Endothelial cell of umbilical vein (primary cell): Measurements from ENCODE around the gene MUC5AC. TPM values are rescaled to one million over a fixed set of nuclear protein-coding genes. Genes with fewer than 3 reads are reported as not detected.

Source experiments
- BruUV-seq: library from RNA; stranded (reverse); fragments of 400-500 nt; replicated peaks from 2 replicates; lab custom pipeline; 2021; lab: Mats Ljungman, UMichigan
- CTCF ChIA-PET: fragments of 300-600, 350-600 bp; sonication (Branson Sonifier 250); formaldehyde crosslinking; loops from one replicate; lab custom pipeline; 2021; ENCODE audit warnings: antibody characterized with exemption, inconsistent platforms; lab: Charles Lee
- POLR2A ChIA-PET: fragments of 300-600, 350-600 bp; sonication (Branson Sonifier 250); formaldehyde crosslinking; loops from one replicate; lab custom pipeline; 2021; ENCODE audit warnings: antibody characterized with exemption, inconsistent platforms; lab: Charles Lee
- DNase-seq: peaks from one replicate; pipeline ENCODE4 v3.0.0-alpha.2; 2011; ENCODE audit warnings: low read depth, low spot score
- FAIRE-seq: peaks from 2 replicates; lab custom pipeline; 2011; peaks lifted over from hg19 to GRCh38; lab: Jason Lieb, UNC
- H2AFZ ChIP-seq: 2 replicates; pipeline ENCODE4 v1.6.0; 2012; ENCODE audit warnings: low read depth, low read length, control low read depth, inconsistent platforms
- H3K27ac ChIP-seq: 2 replicates; pipeline ENCODE4 v1.5.1; 2011; ENCODE audit warnings: low read depth, mild to moderate bottlenecking, control low read depth, low read length, moderate library complexity; ENCODE audit not compliant: insufficient read depth
- H3K27me3 ChIP-seq, 2 experiments: 2 replicates each; pipeline versions ENCODE4 v1.6.0 to v1.6.1; 2011; ENCODE audit warnings: low read length in 2 of 2, mixed read lengths in 1 of 2; ENCODE audit not compliant: control insufficient read depth in 2 of 2, insufficient read depth in 2 of 2
- H3K36me3 ChIP-seq, 2 experiments: 2 replicates in 1 of 2; 3 replicates in 1 of 2; pipeline ENCODE4 v1.5.1; 2011; ENCODE audit warnings: low read length in 2 of 2, mild to moderate bottlenecking in 1 of 2, moderate library complexity in 1 of 2; ENCODE audit not compliant: control insufficient read depth in 2 of 2, insufficient read depth in 2 of 2; ENCODE audit errors: extremely low read depth in 1 of 2
- H3K4me1 ChIP-seq: 3 replicates; pipeline ENCODE4 v1.5.1; 2011; ENCODE audit warnings: mild to moderate bottlenecking, low read length; ENCODE audit not compliant: control insufficient read depth, insufficient read depth; ENCODE audit errors: extremely low read depth
- H3K4me2 ChIP-seq: 2 replicates; pipeline ENCODE4 v1.6.1; 2011; ENCODE audit warnings: low read length, control low read depth, mixed read lengths; ENCODE audit not compliant: insufficient read depth
- H3K4me3 ChIP-seq, 3 experiments: fragments of 200-600 bp in 1 of 3; sonication (generic), shearing (Covaris generic) in 1 of 3; replicated peaks in 1 of 3; 2 replicates each; pipeline ENCODE4 v1.5.1; 2011 to 2016; ENCODE audit warnings: control low read depth in 3 of 3, low read length in 3 of 3, mild to moderate bottlenecking in 2 of 3, inconsistent platforms in 1 of 3, low read depth in 1 of 3, moderate library complexity in 1 of 3; ENCODE audit not compliant: insufficient read depth in 1 of 3
- H3K79me2 ChIP-seq: 2 replicates; pipeline ENCODE4 v1.6.0; 2012; ENCODE audit warnings: low read length, inconsistent platforms; ENCODE audit not compliant: control insufficient read depth, insufficient read depth
- H3K9ac ChIP-seq: replicated peaks from 2 replicates; pipeline ENCODE3; 2011; ENCODE audit warnings: low read length, control low read depth; ENCODE audit not compliant: insufficient read depth; ENCODE audit errors: extremely low read depth
- H3K9me1 ChIP-seq: replicated peaks from 3 replicates; pipeline ENCODE4 v1.6.0; 2011; ENCODE audit warnings: mild to moderate bottlenecking, low read length; ENCODE audit not compliant: control insufficient read depth, insufficient read depth; ENCODE audit errors: extremely low read depth
- H3K9me3 ChIP-seq: replicated peaks from 2 replicates; pipeline ENCODE4 v1.5.1; 2012; ENCODE audit warnings: low read length, inconsistent platforms; ENCODE audit not compliant: control insufficient read depth, insufficient read depth
- H4K20me1 ChIP-seq: replicated peaks from 2 replicates; pipeline ENCODE3; 2011; ENCODE audit warnings: mild to moderate bottlenecking, low read length; ENCODE audit not compliant: control insufficient read depth, insufficient read depth; ENCODE audit errors: extremely low read depth
- EZH2 ChIP-seq: IDR thresholded peaks from 2 replicates; pipeline ENCODE4 v1.6.1; 2012; ENCODE audit warnings: borderline replicate concordance, low read depth, mild to moderate bottlenecking, moderate library complexity, low read length, inconsistent platforms; ENCODE audit not compliant: severe bottlenecking
- FOS ChIP-seq: IDR thresholded peaks from 2 replicates; pipeline ENCODE4 v1.6.1; 2011; ENCODE audit warnings: mild to moderate bottlenecking, low read length, moderate library complexity, borderline replicate concordance; ENCODE audit not compliant: insufficient read depth
- GATA2 ChIP-seq: IDR thresholded peaks from 2 replicates; pipeline ENCODE4 v1.7.0; 2011; ENCODE audit warnings: low read depth, mild to moderate bottlenecking, moderate library complexity, mixed read lengths, low read length; ENCODE audit not compliant: insufficient read length, insufficient read depth
- JUN ChIP-seq: IDR thresholded peaks from 2 replicates; pipeline ENCODE4 v1.6.1; 2011; ENCODE audit warnings: borderline replicate concordance, low read depth; ENCODE audit not compliant: insufficient read length, insufficient read depth
- MYC ChIP-seq: IDR thresholded peaks from one replicate; pipeline ENCODE4 v1.6.1; 2011; ENCODE audit warnings: mild to moderate bottlenecking, low read depth, low read length
- POLR2A ChIP-seq: IDR thresholded peaks from 2 replicates; pipeline ENCODE4 v1.6.1; 2012; ENCODE audit warnings: low read depth, mild to moderate bottlenecking, control low read depth, low read length
- POLR2AphosphoS5 ChIP-seq: IDR thresholded peaks from 2 replicates; pipeline ENCODE4 v1.6.1; 2012; ENCODE audit warnings: low read depth, mild to moderate bottlenecking, control low read depth, low read length, moderate library complexity; ENCODE audit not compliant: insufficient read depth
- dilution Hi-C: fragments of 300-500 bp; cut with MboI; formaldehyde crosslinking; loops from one replicate; pipeline ENCODE4 v1.15.0; 2019; ENCODE audit warnings: low sequenced_read_pairs; ENCODE audit not compliant: extremely low pct_ligation_motif_present
- intact Hi-C: fragments of 100-400 bp; cut with micrococcal nuclease; formaldehyde crosslinking; loops from one replicate; pipeline ENCODE4 v1.10.0; 2022
- polyA plus RNA-seq, 4 experiments: library from polyadenylated mRNA; depleted of rRNA in 3 of 4; stranded (reverse) in 3 of 4; unstranded in 1 of 4; fragments of >200 nt; gene quantifications; 2 replicates each; pipeline versions ENCODE4 v1.2.1 to v1.2.3, GENCODE V29; 2011 to 2012; ENCODE audit warnings: missing spikeins in 1 of 4
- total RNA-seq: library from RNA; stranded (reverse); gene quantifications from 2 replicates; pipeline ENCODE4 v1.2.3, GENCODE V29; 2021
- TF ChIP-seq, protein P1 (sequence below), 2 donors: IDR thresholded peaks; 1 replicate in 1 of 2; 2 replicates in 1 of 2; pipeline ENCODE4 v1.5.1; 2011; ENCODE audit warnings: low read length in 2 of 2, mild to moderate bottlenecking in 2 of 2, moderate library complexity in 2 of 2, control low read depth in 1 of 2, inconsistent platforms in 1 of 2, low read depth in 1 of 2; ENCODE audit not compliant: insufficient read depth in 1 of 2; ENCODE audit errors: extremely low read depth in 1 of 2
- TF ChIP-seq, protein P2 (sequence below): IDR thresholded peaks from 2 replicates; pipeline ENCODE4 v1.6.1; 2011; ENCODE audit not compliant: insufficient read depth, insufficient read length

Gene MUC5AC
- total and polyA plus RNA-seq, 2 donors (not counting 3 experiments of a cell fraction or from before 2014, with no cell fraction given): not detected

DNA sequence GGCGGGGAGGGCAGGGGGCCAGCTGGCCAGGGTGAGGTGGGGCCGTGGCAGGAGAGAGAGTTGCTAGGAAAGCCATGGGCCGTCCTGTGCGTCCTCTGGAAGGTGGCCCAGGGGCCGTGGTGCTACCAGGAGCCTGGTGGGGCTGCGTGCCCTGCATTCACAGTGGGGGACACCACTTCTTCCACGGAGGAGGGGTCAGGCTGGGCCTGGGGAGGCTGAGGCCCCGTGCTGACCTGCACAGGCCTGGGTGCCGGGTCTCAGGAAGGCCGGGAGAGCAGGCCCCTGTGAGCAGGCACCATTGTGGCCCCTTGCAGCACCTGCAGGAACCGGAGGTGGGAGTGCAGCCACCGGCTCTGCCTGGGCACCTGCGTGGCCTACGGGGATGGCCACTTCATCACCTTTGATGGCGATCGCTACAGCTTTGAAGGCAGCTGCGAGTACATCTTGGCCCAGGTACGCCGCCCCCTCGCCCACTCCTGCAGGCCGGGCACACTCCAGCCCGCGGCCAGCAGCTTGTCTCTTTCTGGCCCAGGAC lies 77.1 kb downstream of the MUC5AC start:
- no peaks in the 10 kb centered on the region for H3K9me1 ChIP-seq
- no peak overlapping the region for H2AFZ ChIP-seq
- ChIA-PET CTCF (no interaction called here), POLR2A (no interaction called here)
- no peaks in the 10 kb centered on the region for H3K9me3 ChIP-seq
- H3K9ac ChIP-seq: no peak overlapping the region
- no peaks in the 10 kb centered on the region for H3K79me2 ChIP-seq
- no peaks in the 10 kb centered on the region for H3K4me1 ChIP-seq
- H3K4me2 ChIP-seq: no peak overlapping the region
- no TSS peak for BruUV-seq
- no peak overlapping the region for H3K27ac ChIP-seq
- no peaks in the 10 kb centered on the region for H3K36me3 ChIP-seq
- TF ChIP-seq FOS: no peak
- FAIRE-seq (no peak), DNase-seq (no peak)
- no peak overlapping the region for H3K4me3 ChIP-seq
- dilution Hi-C loops: no loop called here
- intact Hi-C loops: no loop called here
- H4K20me1 ChIP-seq: no peaks in the 10 kb centered on the region
- H3K27me3 ChIP-seq: no peaks in the 10 kb centered on the region

DNA sequence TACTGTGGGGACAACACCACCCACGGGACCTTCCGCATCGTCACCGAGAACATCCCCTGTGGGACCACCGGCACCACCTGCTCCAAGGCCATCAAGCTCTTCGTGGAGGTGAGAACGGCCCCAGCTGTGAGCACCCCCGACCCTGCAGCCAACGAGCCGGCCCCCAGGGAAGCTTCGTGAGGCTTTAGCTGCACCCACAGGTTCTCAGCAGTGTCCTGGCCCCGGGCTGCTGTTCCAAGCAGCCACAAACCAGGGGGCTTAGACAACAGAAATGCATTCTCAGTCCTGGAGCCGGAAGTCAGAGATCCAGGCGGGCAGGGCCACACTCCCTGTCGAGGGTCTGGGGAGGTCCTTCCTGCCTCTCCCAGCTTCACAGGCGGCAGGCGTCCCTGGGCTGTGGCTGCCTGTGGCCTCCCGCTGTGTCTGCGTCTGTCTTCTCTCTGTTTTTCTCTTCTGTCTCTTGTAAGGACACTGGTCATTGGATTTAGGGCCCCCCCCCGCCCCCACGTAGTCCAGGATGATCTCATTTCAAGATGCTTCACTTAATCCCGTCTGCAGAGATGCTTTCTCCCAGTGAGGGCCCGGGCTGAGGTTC lies 77.7 kb downstream of the MUC5AC start:
- no peaks in the 10 kb centered on the region for H3K4me1 ChIP-seq
- H3K27me3 ChIP-seq: no peaks in the 10 kb centered on the region
- H2AFZ ChIP-seq: no peak overlapping the region
- H3K4me3 ChIP-seq: no peak overlapping the region
- H4K20me1 ChIP-seq: no peaks in the 10 kb centered on the region
- DNase-seq (no peak), FAIRE-seq (no peak)
- H3K9me1 ChIP-seq: no peaks in the 10 kb centered on the region
- no TSS peak for BruUV-seq
- no peak overlapping the region for H3K27ac ChIP-seq
- intact Hi-C loops (no loop called here), dilution Hi-C loops (no loop called here)
- ChIA-PET CTCF (no interaction called here), POLR2A (no interaction called here)
- H3K4me2 ChIP-seq: no peak overlapping the region
- H3K36me3 ChIP-seq: no peaks in the 10 kb centered on the region
- no peak overlapping the region for H3K9ac ChIP-seq
- H3K9me3 ChIP-seq: no peaks in the 10 kb centered on the region
- no peaks in the 10 kb centered on the region for H3K79me2 ChIP-seq
- TF ChIP-seq POLR2AphosphoS5: no peak
- TF ChIP-seq GATA2: no peak
- no peak for TF ChIP-seq MYC
- TF ChIP-seq POLR2A: no peak
- no peak for TF ChIP-seq JUN
- TF ChIP-seq, protein P1, sequence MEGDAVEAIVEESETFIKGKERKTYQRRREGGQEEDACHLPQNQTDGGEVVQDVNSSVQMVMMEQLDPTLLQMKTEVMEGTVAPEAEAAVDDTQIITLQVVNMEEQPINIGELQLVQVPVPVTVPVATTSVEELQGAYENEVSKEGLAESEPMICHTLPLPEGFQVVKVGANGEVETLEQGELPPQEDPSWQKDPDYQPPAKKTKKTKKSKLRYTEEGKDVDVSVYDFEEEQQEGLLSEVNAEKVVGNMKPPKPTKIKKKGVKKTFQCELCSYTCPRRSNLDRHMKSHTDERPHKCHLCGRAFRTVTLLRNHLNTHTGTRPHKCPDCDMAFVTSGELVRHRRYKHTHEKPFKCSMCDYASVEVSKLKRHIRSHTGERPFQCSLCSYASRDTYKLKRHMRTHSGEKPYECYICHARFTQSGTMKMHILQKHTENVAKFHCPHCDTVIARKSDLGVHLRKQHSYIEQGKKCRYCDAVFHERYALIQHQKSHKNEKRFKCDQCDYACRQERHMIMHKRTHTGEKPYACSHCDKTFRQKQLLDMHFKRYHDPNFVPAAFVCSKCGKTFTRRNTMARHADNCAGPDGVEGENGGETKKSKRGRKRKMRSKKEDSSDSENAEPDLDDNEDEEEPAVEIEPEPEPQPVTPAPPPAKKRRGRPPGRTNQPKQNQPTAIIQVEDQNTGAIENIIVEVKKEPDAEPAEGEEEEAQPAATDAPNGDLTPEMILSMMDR (IDR thresholded peaks at IDR 0.05; ENCODE audit: extremely low read depth in 1 of 2, insufficient read depth in 1 of 2, low read depth in 1 of 2, low read length in 2 of 2): no peak
- TF ChIP-seq, protein P2, sequence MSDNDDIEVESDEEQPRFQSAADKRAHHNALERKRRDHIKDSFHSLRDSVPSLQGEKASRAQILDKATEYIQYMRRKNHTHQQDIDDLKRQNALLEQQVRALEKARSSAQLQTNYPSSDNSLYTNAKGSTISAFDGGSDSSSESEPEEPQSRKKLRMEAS: no peak
- TF ChIP-seq EZH2: no peak
- no peak for TF ChIP-seq FOS
